Measurements from ENCODE around the gene EIPR1. TPM values are rescaled to one million over a fixed set of nuclear protein-coding genes. Genes with fewer than 3 reads are reported as not detected.
A peak's percentile ranks its signal among the peaks of the same experiment; 100 is the strongest.

The EIPR1 gene
- total and polyA plus RNA-seq, 2 of the 13 experiments (the other 11 are each of a cell fraction or from before 2014, with no cell fraction given), result 70.0 to 96.3 TPM

- TF ChIP-seq REST (IDR thresholded peaks at IDR 0.05; ENCODE audit: borderline replicate concordance in 1 of 2, low read depth in 1 of 2, low read length in 2 of 2) (no peak; a peak in 1 of 4 replicates), PATZ1 (CRISPR knock-in tag; IDR thresholded peaks at IDR 0.05) (peak; percentile 33; the same call in 1 of the 2 replicates), POLR2G (IDR thresholded peaks at IDR 0.05; ENCODE audit: low read depth, low read length) (no peak), JUN (CRISPR knock-in tag; IDR thresholded peaks at IDR 0.05) (no peak), ZNF574 (CRISPR knock-in tag; IDR thresholded peaks at IDR 0.05) (peak; percentile 37; the same call in 1 of the 2 replicates), HNF1B (CRISPR knock-in tag; IDR thresholded peaks at IDR 0.05) (no peak), MNT (IDR thresholded peaks at IDR 0.05) (no peak), ZXDC (CRISPR knock-in tag; IDR thresholded peaks at IDR 0.05) (no peak), THAP7 (CRISPR knock-in tag; IDR thresholded peaks at IDR 0.05) (no peak)
Observed at GRCh38 chr2:3324404-3325281, 53.0 kb downstream of the EIPR1 start (continued).

Measured in HepG2 (cell line).